Neuron (in vitro differentiated cells): ENCODE measurements around the gene KRTAP17-1.

ENCODE experiments used
- H2AFZ ChIP-seq: one replicate; pipeline ENCODE4 v1.6.1; 2013; ENCODE audit warnings: low read depth, mild to moderate bottlenecking, inconsistent platforms, low read length, moderate library complexity
- H3K27me3 ChIP-seq: one replicate; pipeline ENCODE4 v1.6.1; 2013; ENCODE audit warnings: low read length; ENCODE audit not compliant: insufficient read depth
- H3K36me3 ChIP-seq: one replicate; pipeline ENCODE4 v1.6.1; 2013; ENCODE audit warnings: low read length; ENCODE audit not compliant: insufficient read depth
- H3K4me1 ChIP-seq: one replicate; pipeline ENCODE4 v1.6.1; 2013; ENCODE audit warnings: low read length; ENCODE audit not compliant: insufficient read depth
- H3K4me3 ChIP-seq: 2 replicates; pipeline ENCODE4 v1.5.1; 2013; ENCODE audit warnings: mild to moderate bottlenecking, low read length, moderate library complexity
- H3K9me3 ChIP-seq: one replicate; pipeline ENCODE4 v1.6.1; 2013; ENCODE audit warnings: low read length

The KRTAP17-1 gene

DNA sequence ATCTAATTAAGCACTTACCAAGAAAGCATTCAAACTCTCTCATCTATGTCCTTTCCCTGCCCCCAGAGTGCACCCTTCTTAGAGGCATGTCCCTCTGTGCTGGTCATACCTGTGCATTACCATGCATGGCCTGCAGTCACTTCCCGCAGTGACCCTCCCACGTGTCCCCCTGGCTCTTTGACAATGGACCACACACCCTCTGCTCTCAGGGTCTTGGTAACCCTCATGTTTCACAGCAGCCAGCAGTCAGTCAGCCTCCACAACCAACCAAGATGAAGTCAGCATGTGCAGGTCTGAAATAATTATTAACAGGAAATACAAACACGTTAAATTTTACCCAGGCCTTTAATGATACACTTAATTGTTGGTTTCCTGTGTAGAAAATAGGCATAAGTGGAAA lies 25.0 kb upstream of the KRTAP17-1 start:
- Histone ChIP-seq H3K36me3 (no peaks in the 10 kb centered on the region), H3K27me3 (no peaks in the 10 kb centered on the region), H3K4me1 (no peaks in the 10 kb centered on the region), H2AFZ (no peak overlapping the region), H3K9me3 (peaks cover 2% of the 10 kb centered on the region), H3K4me3 (no peak overlapping the region)

GRCh38 chr17:41339571-41340172 lies 24.2 kb upstream of the KRTAP17-1 start:
- Histone ChIP-seq H3K27me3 (no peaks in the 10 kb centered on the region), H2AFZ (no peak overlapping the region), H3K4me3 (no peak overlapping the region), H3K9me3 (peaks cover 2% of the 10 kb centered on the region), H3K4me1 (no peaks in the 10 kb centered on the region), H3K36me3 (no peaks in the 10 kb centered on the region)

GRCh38 chr17:41338961-41339485 lies 23.5 kb upstream of the KRTAP17-1 start:
- Histone ChIP-seq H3K9me3 (peaks cover 2% of the 10 kb centered on the region), H3K27me3 (no peaks in the 10 kb centered on the region), H3K4me1 (no peaks in the 10 kb centered on the region), H2AFZ (no peak overlapping the region), H3K36me3 (no peaks in the 10 kb centered on the region), H3K4me3 (no peak overlapping the region)

- no peaks in the 10 kb centered on the region for H3K36me3 ChIP-seq
- no peak overlapping the region for H3K4me3 ChIP-seq
- no peaks in the 10 kb centered on the region for H3K9me3 ChIP-seq
- H2AFZ ChIP-seq, result no peak overlapping the region
- H3K4me1 ChIP-seq, result no peaks in the 10 kb centered on the region
- H3K27me3 ChIP-seq, result no peaks in the 10 kb centered on the region
Measured at GRCh38 chr17:41335747-41336146, 20.2 kb upstream of the KRTAP17-1 start.

DNA sequence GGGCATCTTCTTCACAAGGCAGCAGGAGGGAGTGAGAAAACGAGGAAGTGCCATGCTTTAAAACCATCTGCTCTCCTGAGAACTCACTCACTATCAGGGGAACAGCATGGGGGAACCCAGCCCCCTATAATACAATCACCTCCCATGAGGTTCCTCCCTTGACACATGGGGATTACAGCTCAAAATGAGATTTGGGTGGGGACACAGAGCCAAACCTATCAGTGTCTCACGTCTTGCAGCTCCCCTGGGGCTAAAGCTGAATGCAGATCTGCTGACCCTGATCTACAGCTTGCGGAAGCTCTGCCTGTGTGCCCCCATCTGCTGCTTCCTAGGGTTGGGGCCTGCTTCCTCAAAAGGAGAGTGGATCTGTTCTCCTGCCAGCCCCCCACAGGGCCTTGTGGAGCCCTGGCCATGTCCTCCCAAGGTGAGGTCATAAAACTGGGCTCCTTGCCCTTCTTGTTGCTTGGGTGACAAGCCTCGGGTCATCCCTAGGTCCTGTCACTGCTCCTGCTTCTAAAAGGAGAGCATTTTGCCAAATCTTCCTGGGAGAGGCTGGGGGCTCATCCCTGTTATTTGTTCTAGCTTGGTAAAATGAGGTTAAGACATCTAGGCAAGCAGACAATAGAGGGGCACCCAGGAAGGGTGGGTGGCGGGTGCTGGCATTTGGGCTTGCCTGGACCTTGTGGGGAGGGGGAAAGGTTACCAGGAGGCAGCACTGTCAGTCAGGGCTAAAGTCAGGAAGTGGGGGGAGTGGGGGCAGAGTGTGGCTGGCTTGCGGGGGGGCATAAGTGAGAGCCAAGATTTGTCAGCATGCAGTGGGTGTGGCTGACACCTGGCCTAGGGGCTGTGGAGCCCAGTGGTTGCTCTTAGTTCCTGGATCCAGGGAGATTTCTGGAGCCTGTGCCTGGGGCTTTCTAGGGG lies 19.1 kb upstream of the KRTAP17-1 start:
- Histone ChIP-seq H3K4me1 (no peaks in the 10 kb centered on the region), H3K27me3 (no peaks in the 10 kb centered on the region), H3K9me3 (no peaks in the 10 kb centered on the region), H2AFZ (no peak overlapping the region), H3K4me3 (no peak overlapping the region), H3K36me3 (no peaks in the 10 kb centered on the region)

- Histone ChIP-seq H2AFZ (no peak overlapping the region), H3K9me3 (no peaks in the 10 kb centered on the region), H3K27me3 (no peaks in the 10 kb centered on the region), H3K4me3 (no peak overlapping the region), H3K36me3 (no peaks in the 10 kb centered on the region), H3K4me1 (no peaks in the 10 kb centered on the region)
Measured at GRCh38 chr17:41333836-41334235, 18.3 kb upstream of the KRTAP17-1 start.

DNA sequence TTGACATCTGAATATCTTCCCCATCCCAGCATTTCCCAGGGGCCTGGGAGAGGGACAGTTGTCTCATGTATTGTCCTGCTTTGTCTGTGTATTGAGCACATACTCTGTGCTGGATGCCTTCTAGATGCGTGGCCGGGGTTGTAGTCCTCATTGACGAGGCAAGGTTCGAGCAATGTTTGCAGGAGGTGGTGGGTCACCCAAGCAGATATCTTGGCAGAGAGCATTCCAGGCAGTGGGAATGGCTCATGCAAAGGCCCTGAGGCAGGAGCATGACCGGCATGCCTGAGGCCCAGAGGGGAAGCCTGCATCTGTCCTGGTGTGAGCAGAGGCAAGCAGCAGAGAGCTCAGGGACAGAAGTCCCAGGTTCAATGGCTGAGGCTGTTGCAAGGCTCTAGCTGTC lies 17.6 kb upstream of the KRTAP17-1 start:
- Histone ChIP-seq H3K27me3 (no peaks in the 10 kb centered on the region), H3K36me3 (no peaks in the 10 kb centered on the region), H2AFZ (no peak overlapping the region), H3K4me3 (no peak overlapping the region), H3K4me1 (no peaks in the 10 kb centered on the region), H3K9me3 (no peaks in the 10 kb centered on the region)

GRCh38 chr17:41332239-41332638 lies 16.7 kb upstream of the KRTAP17-1 start:
- H2AFZ ChIP-seq, result no peak overlapping the region
- no peaks in the 10 kb centered on the region for H3K4me1 ChIP-seq
- H3K4me3 ChIP-seq, result no peak overlapping the region
- no peaks in the 10 kb centered on the region for H3K36me3 ChIP-seq
- no peaks in the 10 kb centered on the region for H3K27me3 ChIP-seq
- no peaks in the 10 kb centered on the region for H3K9me3 ChIP-seq

GRCh38 chr17:41331606-41332005 lies 16.1 kb upstream of the KRTAP17-1 start:
- no peak overlapping the region for H2AFZ ChIP-seq
- no peak overlapping the region for H3K4me3 ChIP-seq

DNA sequence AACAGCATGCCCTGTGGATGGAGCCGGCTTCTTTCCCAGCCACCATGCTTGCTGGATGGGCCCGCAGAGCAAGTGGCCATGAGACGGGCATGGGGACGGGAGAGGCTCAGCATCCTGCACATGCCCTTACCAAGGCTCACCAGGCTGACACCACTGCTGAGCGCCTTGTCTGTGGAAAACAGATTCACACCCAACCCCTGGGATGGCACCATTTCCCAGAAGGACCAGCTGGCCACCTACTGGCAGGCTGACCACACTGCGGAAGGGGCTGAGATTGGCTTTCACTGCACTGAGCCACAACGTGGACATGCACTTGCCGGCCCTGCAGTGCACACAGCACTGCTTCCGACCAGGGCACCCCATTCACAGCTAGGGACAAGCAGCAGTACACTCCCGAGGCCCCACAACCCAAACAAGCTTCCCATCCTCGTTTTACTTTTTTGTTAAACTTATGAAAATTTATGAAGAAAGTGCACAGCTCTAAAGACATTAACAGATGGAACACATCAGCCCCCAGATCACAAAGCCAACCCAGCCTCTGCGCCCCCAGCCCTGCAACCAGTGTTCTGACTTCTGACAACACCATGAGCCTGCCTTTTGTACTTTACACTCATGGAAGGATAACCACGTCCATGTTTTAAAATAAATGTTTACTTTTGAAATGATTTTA lies 13.9 kb upstream of the KRTAP17-1 start:
- Histone ChIP-seq H3K27me3 (peaks cover 1% of the 10 kb centered on the region), H3K4me3 (no peak overlapping the region), H2AFZ (no peak overlapping the region), H3K9me3 (no peaks in the 10 kb centered on the region), H3K4me1 (no peaks in the 10 kb centered on the region), H3K36me3 (no peaks in the 10 kb centered on the region)

More at GRCh38 chr17:41331606-41332005, 16.1 kb upstream of the KRTAP17-1 start:
- Histone ChIP-seq H3K36me3 (no peaks in the 10 kb centered on the region), H3K9me3 (no peaks in the 10 kb centered on the region), H3K4me1 (no peaks in the 10 kb centered on the region), H3K27me3 (no peaks in the 10 kb centered on the region)

DNA sequence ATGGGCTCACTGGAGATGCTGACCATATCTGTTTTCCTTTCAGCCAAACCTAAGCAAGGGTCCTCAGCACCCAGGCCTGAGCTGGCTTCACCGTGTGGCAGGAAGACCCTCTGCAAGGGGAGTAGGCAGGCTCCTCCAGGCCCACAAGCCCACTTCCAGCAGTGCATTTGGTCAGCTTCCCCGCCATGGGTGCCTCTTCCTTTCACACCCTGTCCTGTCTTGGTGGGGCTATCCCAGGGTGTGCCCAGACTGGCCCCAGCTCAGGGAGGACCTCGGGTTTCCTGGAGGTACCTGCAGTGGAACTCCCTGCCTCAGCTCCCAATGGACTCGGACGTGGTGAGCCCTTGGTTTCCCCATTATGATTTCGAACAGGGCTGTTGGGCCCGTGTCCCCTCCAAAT lies 12.7 kb upstream of the KRTAP17-1 start:
- Histone ChIP-seq H3K9me3 (no peaks in the 10 kb centered on the region), H2AFZ (no peak overlapping the region), H3K27me3 (peaks cover 4% of the 10 kb centered on the region), H3K4me1 (no peaks in the 10 kb centered on the region), H3K4me3 (no peak overlapping the region), H3K36me3 (no peaks in the 10 kb centered on the region)

GRCh38 chr17:41327411-41328120 lies 12.1 kb upstream of the KRTAP17-1 start:
- Histone ChIP-seq H3K9me3 (no peaks in the 10 kb centered on the region), H3K4me3 (no peak overlapping the region), H3K36me3 (no peaks in the 10 kb centered on the region), H2AFZ (no peak overlapping the region), H3K4me1 (no peaks in the 10 kb centered on the region), H3K27me3 (peaks cover 4% of the 10 kb centered on the region)
